ENCODE data around the gene DOCK10. TPM values are rescaled to one million over a fixed set of nuclear protein-coding genes. Genes with fewer than 3 reads are reported as not detected.

DOCK10 gene
- total and polyA plus RNA-seq, 9 of the 15 experiments (the other 6 are each of a cell fraction or from before 2014, with no cell fraction given), result 0.01 to 0.87 (median 0.18) TPM

DNA sequence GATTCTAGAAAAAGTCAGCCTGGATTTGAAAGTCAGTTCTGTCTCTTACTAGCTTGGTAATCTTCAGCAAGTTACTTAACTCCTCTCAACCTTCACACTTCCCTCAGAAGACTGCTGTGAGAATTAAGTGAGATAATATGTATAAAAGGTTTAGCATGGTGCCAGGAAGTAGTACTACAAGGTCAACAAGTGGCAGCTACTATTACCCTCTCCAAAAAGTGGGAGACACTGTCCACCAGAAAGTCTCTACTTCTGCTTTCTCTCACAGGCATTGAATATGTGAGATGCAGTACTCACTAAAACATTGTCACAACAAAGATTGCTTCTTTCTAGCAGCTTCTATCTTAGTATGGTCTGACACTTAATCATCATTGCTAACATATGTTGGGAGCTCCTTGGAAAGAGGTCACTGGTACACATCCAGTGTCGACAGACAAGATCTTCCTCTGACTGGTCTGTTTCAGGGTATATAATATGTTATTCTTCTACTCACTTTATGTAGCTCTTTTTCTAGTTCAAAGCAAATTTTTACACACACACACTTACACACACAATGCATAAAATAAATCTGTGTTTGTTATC lies 47.9 kb downstream of the DOCK10 start:
- no peak overlapping the region for H3K27ac ChIP-seq (ENCODE audit: extremely low read depth, low read depth, low read length)
- no peaks in the 10 kb centered on the region for H3K4me1 ChIP-seq (replicated peaks in 1 of 2; ENCODE audit: control insufficient read depth in 2 of 2, insufficient read depth in 2 of 2, low read length in 2 of 2)
- intact Hi-C loops (cut with micrococcal nuclease) (no loop called here), in situ Hi-C loops (cut with MboI) (no loop called here)
- 0% methylated on average over 1 of the region's 1 CpG for WGBS (ENCODE audit: insufficient coverage, low coverage, missing lambda C conversion rate)
- TF ChIP-seq NFE2 (IDR thresholded peaks at IDR 0.05; ENCODE audit: low read depth) (no peak), PCBP1 (IDR thresholded peaks at IDR 0.05; ENCODE audit: low read depth, low read length, poor library complexity, severe bottlenecking) (no peak), SMAD3 (CRISPR knock-in tag; conservative IDR thresholded peaks at IDR 0.05) (no peak), ZNF146 (CRISPR knock-in tag; IDR thresholded peaks at IDR 0.05; ENCODE audit: unreplicated experiment) (no peak), SIRT6 (IDR thresholded peaks at IDR 0.05; ENCODE audit: low read depth, low read length) (no peak), YBX1 (IDR thresholded peaks at IDR 0.05) (no peak), NCOA1 (IDR thresholded peaks at IDR 0.05; ENCODE audit: low read depth) (no peak)
- no peaks in the 10 kb centered on the region for H3K27me3 ChIP-seq (ENCODE audit: control insufficient read depth in 2 of 2, insufficient read depth in 2 of 2, low read length in 2 of 2)
- ATAC-seq, result no peak
- ChIA-PET POLR2A (no interaction called here), CTCF (ENCODE audit: low intra/inter-chr PET ratio) (no interaction called here)
- no peak overlapping the region for H2AFZ ChIP-seq (ENCODE audit: low read depth, low read length)
- no peaks in the 10 kb centered on the region for H4K20me1 ChIP-seq (replicated peaks; ENCODE audit: control insufficient read depth, insufficient read depth, low read length)
- no peaks in the 10 kb centered on the region for H3K36me3 ChIP-seq (ENCODE audit: control insufficient read depth, insufficient read depth, low read length)
- H3K4me2 ChIP-seq (ENCODE audit: insufficient read depth, low read length), result no peak overlapping the region
- no peaks in the 10 kb centered on the region for H3K9me3 ChIP-seq (replicated peaks; ENCODE audit: control insufficient read depth, insufficient read depth, low read depth, low read length)
- FAIRE-seq, result no peak
- H3K9me1 ChIP-seq (ENCODE audit: control insufficient read depth, insufficient read depth, low read length), result no peaks in the 10 kb centered on the region
- H3K79me2 ChIP-seq (ENCODE audit: control insufficient read depth, insufficient read depth, low read length), result no peaks in the 10 kb centered on the region
- no peak overlapping the region for H3K4me3 ChIP-seq
- BruUV-seq (replicated peaks), result no TSS peak
- H3K9ac ChIP-seq (ENCODE audit: insufficient read depth in 1 of 2, low read depth in 2 of 2, low read length in 2 of 2), result no peak overlapping the region
- no peak for DNase-seq (ENCODE audit: extremely low read depth in 1 of 4, low spot score in 3 of 4)

DNA sequence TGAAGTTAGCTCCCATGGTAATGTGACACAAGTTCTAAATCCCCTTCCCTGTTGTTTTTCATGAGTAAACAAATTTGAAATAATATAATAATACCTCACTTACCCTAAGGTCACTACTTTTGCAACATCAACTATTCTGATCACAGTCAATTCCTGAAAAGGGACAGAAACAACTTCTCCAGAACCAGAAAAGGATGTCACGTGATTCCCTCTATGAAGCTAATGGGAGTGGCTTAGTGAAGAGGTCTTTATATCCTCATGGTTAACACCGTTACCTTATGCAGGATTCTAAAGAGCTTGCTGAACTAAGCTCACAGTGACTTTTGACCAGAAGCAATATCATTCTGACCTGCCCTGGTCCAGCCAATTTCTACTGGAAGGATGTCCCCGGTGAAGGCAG lies 51.6 kb downstream of the DOCK10 start:
- TF ChIP-seq TGIF2 (CRISPR knock-in tag; IDR thresholded peaks at IDR 0.05) (no peak), CXXC5 (CRISPR knock-in tag; IDR thresholded peaks at IDR 0.05) (no peak), MTA3 (IDR thresholded peaks at IDR 0.05; ENCODE audit: borderline replicate concordance) (no peak)
- TF ChIP-seq, protein P1, sequence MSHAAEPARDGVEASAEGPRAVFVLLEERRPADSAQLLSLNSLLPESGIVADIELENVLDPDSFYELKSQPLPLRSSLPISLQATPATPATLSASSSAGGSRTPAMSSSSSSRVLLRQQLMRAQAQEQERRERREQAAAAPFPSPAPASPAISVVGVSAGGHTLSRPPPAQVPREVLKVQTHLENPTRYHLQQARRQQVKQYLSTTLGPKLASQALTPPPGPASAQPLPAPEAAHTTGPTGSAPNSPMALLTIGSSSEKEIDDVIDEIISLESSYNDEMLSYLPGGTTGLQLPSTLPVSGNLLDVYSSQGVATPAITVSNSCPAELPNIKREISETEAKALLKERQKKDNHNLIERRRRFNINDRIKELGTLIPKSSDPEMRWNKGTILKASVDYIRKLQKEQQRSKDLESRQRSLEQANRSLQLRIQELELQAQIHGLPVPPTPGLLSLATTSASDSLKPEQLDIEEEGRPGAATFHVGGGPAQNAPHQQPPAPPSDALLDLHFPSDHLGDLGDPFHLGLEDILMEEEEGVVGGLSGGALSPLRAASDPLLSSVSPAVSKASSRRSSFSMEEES (CRISPR knock-in tag; IDR thresholded peaks at IDR 0.05), result peak; percentile 84
- TF ChIP-seq, protein P2, sequence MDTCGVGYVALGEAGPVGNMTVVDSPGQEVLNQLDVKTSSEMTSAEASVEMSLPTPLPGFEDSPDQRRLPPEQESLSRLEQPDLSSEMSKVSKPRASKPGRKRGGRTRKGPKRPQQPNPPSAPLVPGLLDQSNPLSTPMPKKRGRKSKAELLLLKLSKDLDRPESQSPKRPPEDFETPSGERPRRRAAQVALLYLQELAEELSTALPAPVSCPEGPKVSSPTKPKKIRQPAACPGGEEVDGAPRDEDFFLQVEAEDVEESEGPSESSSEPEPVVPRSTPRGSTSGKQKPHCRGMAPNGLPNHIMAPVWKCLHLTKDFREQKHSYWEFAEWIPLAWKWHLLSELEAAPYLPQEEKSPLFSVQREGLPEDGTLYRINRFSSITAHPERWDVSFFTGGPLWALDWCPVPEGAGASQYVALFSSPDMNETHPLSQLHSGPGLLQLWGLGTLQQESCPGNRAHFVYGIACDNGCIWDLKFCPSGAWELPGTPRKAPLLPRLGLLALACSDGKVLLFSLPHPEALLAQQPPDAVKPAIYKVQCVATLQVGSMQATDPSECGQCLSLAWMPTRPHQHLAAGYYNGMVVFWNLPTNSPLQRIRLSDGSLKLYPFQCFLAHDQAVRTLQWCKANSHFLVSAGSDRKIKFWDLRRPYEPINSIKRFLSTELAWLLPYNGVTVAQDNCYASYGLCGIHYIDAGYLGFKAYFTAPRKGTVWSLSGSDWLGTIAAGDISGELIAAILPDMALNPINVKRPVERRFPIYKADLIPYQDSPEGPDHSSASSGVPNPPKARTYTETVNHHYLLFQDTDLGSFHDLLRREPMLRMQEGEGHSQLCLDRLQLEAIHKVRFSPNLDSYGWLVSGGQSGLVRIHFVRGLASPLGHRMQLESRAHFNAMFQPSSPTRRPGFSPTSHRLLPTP (IDR thresholded peaks at IDR 0.05; ENCODE audit: borderline replicate concordance, extremely low read depth, insufficient read length), result no peak
- DNase-seq (ENCODE audit: extremely low read depth in 1 of 4, low spot score in 3 of 4) (no peak), ATAC-seq (no peak), FAIRE-seq (no peak)
- H4K20me1 ChIP-seq (replicated peaks; ENCODE audit: control insufficient read depth, insufficient read depth, low read length), result no peaks in the 10 kb centered on the region
- ChIA-PET CTCF (ENCODE audit: low intra/inter-chr PET ratio) (no interaction called here), POLR2A (no interaction called here)
- no peaks in the 10 kb centered on the region for H3K9me1 ChIP-seq (ENCODE audit: control insufficient read depth, insufficient read depth, low read length)
- BruUV-seq (replicated peaks), result no TSS peak
- H3K9me3 ChIP-seq (replicated peaks; ENCODE audit: control insufficient read depth, insufficient read depth, low read depth, low read length), result no peaks in the 10 kb centered on the region
- H3K36me3 ChIP-seq (ENCODE audit: control insufficient read depth, insufficient read depth, low read length), result no peaks in the 10 kb centered on the region
- in situ Hi-C loops (cut with MboI), result no loop called here
- intact Hi-C loops (cut with micrococcal nuclease), result no loop called here
- no peaks in the 10 kb centered on the region for H3K4me1 ChIP-seq (replicated peaks in 1 of 2; ENCODE audit: control insufficient read depth in 2 of 2, insufficient read depth in 2 of 2, low read length in 2 of 2)
- 0% methylated on average over 2 of the region's 3 CpGs for WGBS (ENCODE audit: insufficient coverage, low coverage, missing lambda C conversion rate)
- no peak overlapping the region for H3K4me3 ChIP-seq
- H3K27ac ChIP-seq (ENCODE audit: extremely low read depth, low read depth, low read length), result no peak overlapping the region
- H3K79me2 ChIP-seq (ENCODE audit: control insufficient read depth, insufficient read depth, low read length), result no peaks in the 10 kb centered on the region
- no peak overlapping the region for H3K9ac ChIP-seq (ENCODE audit: insufficient read depth in 1 of 2, low read depth in 2 of 2, low read length in 2 of 2)
- H3K4me2 ChIP-seq (ENCODE audit: insufficient read depth, low read length), result no peak overlapping the region
- H2AFZ ChIP-seq (ENCODE audit: low read depth, low read length), result no peak overlapping the region
- no peaks in the 10 kb centered on the region for H3K27me3 ChIP-seq (ENCODE audit: control insufficient read depth in 2 of 2, insufficient read depth in 2 of 2, low read length in 2 of 2)

Measured in K562 (cell line).